Natural killer cell (primary cell): ENCODE measurements around the gene WIZ. TPM values are rescaled to one million over a fixed set of nuclear protein-coding genes. Genes with fewer than 3 reads are reported as not detected.
"Not testable (repeated sequence)": the region's sequence is repeated elsewhere in the genome, so short reads cannot be mapped to it uniquely, and the experiment has no call there.

ENCODE experiments used
- ATAC-seq, 3 donors: fragments of 150-1000 bp in 2 of 3; fragments of 200-7000 bp in 1 of 3; cut with Tn5 transposase; 1 replicate in 1 of 3; 2 replicates in 2 of 3; pipeline ENCODE4 v1.10.0; 2021; ENCODE audit warnings: mild to moderate bottlenecking in 2 of 3, moderate library complexity in 2 of 3
- DNase-seq, 2 donors: peaks; one replicate each; pipeline versions ENCODE4 v3.0.0 to v3.0.0-alpha.2; 2013 to 2021; ENCODE audit warnings: mixed read lengths in 1 of 2
- H3K27ac ChIP-seq: one replicate; pipeline ENCODE4 v1.5.1; 2013; ENCODE audit warnings: mild to moderate bottlenecking, low read length
- H3K27me3 ChIP-seq: one replicate; pipeline ENCODE4 v1.6.1; 2013; ENCODE audit warnings: low read length; ENCODE audit not compliant: control insufficient read depth, insufficient read depth
- H3K36me3 ChIP-seq: one replicate; pipeline ENCODE4 v1.6.1; 2013; ENCODE audit warnings: low read length; ENCODE audit not compliant: control insufficient read depth, insufficient read depth
- H3K4me1 ChIP-seq: one replicate; pipeline ENCODE4 v1.6.1; 2013; ENCODE audit warnings: low read length; ENCODE audit not compliant: control insufficient read depth, insufficient read depth
- H3K4me3 ChIP-seq: one replicate; pipeline ENCODE4 v1.5.1; 2013; ENCODE audit warnings: low read length
- H3K9me3 ChIP-seq: one replicate; pipeline ENCODE4 v1.6.1; 2013; ENCODE audit warnings: low read length; ENCODE audit not compliant: control insufficient read depth, insufficient read depth
- H3K27ac Mint-ChIP-seq, 2 donors: one replicate each; pipeline ENCODE4 v1.8.0; 2022; ENCODE audit warnings: mild to moderate bottlenecking in 2 of 2, mixed read lengths in 2 of 2, moderate library complexity in 1 of 2
- H3K27me3 Mint-ChIP-seq, 2 donors: one replicate each; pipeline ENCODE4 v1.8.0; 2022; ENCODE audit warnings: low read depth in 2 of 2, mixed read lengths in 2 of 2
- H3K36me3 Mint-ChIP-seq: one replicate; pipeline ENCODE4 v1.8.0; 2022; ENCODE audit warnings: mixed read lengths
- H3K4me1 Mint-ChIP-seq, 2 donors: one replicate each; pipeline ENCODE4 v1.8.0; 2022; ENCODE audit warnings: mixed read lengths in 2 of 2
- H3K4me3 Mint-ChIP-seq: one replicate; pipeline ENCODE4 v1.8.0; 2022; ENCODE audit warnings: mild to moderate bottlenecking, moderate library complexity, mixed read lengths
- H3K9me3 Mint-ChIP-seq, 2 donors: one replicate each; pipeline ENCODE4 v1.8.0; 2022; ENCODE audit warnings: mixed read lengths in 2 of 2
- WGBS: methylation state at CpG from one replicate; pipeline ENCODE4 v1.1.7; 2013; ENCODE audit warnings: missing lambda C conversion rate; ENCODE audit not compliant: insufficient coverage; 5-methylcytosine and 5-hydroxymethylcytosine counted together
- intact Hi-C: fragments of 100-400 bp; cut with micrococcal nuclease; formaldehyde crosslinking; loops from one replicate; pipeline ENCODE4 v1.14.2; 2022
- total RNA-seq, 4 donors: library from RNA; stranded (reverse); fragments of 120-200 nt in 1 of 4; gene quantifications; one replicate each; pipeline versions ENCODE4 v1.2.3 to v1.2.4, GENCODE V29; 2013 to 2022
- TF ChIP-seq, protein P1 (sequence below): fragments of 200-600 bp; IDR thresholded peaks from one replicate; pipeline ENCODE4 v1.8.0; 2022; ENCODE audit warnings: antibody characterized with exemption

Gene WIZ
- total RNA-seq, 3 donors from 2014 or later (not counting 1 experiment from before 2014, with no cell fraction given), result 24.3 to 29.3 (median 24.4) TPM

DNA sequence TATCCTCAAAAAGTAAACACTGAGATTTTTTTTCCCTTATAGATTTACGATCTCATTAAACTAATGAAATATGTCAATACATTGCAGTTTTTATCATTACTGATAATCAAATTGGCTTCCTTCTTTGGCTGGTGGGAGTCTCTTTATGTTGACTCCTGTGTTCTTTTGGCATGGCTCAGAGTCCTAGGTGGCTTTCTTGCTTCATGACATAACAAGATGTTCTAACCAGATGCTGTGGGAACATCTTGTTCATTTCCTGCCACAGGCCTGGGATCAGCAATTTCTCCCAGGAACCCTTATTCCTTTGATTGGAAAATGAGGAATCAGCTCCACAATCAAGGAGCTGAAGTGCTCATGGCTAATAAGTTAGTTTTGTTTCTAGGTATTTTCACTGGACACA is 45.4 kb upstream of the WIZ start:
- peaks cover 0 to 4% of the 10 kb centered on the region in 2 donors for H3K4me1 Mint-ChIP-seq
- H3K4me1 ChIP-seq, result no peaks in the 10 kb centered on the region
- no peak overlapping the region for H3K27ac ChIP-seq
- WGBS, result no CpG with 5 or more reads among the region's 1 CpG
- TF ChIP-seq, protein P1, sequence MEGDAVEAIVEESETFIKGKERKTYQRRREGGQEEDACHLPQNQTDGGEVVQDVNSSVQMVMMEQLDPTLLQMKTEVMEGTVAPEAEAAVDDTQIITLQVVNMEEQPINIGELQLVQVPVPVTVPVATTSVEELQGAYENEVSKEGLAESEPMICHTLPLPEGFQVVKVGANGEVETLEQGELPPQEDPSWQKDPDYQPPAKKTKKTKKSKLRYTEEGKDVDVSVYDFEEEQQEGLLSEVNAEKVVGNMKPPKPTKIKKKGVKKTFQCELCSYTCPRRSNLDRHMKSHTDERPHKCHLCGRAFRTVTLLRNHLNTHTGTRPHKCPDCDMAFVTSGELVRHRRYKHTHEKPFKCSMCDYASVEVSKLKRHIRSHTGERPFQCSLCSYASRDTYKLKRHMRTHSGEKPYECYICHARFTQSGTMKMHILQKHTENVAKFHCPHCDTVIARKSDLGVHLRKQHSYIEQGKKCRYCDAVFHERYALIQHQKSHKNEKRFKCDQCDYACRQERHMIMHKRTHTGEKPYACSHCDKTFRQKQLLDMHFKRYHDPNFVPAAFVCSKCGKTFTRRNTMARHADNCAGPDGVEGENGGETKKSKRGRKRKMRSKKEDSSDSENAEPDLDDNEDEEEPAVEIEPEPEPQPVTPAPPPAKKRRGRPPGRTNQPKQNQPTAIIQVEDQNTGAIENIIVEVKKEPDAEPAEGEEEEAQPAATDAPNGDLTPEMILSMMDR, result no peak
- intact Hi-C loops, result no loop called here
- no peak overlapping the region for H3K27ac Mint-ChIP-seq
- H3K36me3 ChIP-seq, result no peaks in the 10 kb centered on the region
- H3K27me3 Mint-ChIP-seq, result peaks cover 3 to 5% of the 10 kb centered on the region in 2 donors
- DNase-seq, result no peak
- H3K36me3 Mint-ChIP-seq, result no peaks in the 10 kb centered on the region
- ATAC-seq, result no peak
- no peaks in the 10 kb centered on the region for H3K9me3 ChIP-seq
- no peaks in the 10 kb centered on the region for H3K9me3 Mint-ChIP-seq
- H3K4me3 ChIP-seq, result no peak overlapping the region
- H3K4me3 Mint-ChIP-seq, result no peak overlapping the region
- H3K27me3 ChIP-seq, result no peaks in the 10 kb centered on the region

DNA sequence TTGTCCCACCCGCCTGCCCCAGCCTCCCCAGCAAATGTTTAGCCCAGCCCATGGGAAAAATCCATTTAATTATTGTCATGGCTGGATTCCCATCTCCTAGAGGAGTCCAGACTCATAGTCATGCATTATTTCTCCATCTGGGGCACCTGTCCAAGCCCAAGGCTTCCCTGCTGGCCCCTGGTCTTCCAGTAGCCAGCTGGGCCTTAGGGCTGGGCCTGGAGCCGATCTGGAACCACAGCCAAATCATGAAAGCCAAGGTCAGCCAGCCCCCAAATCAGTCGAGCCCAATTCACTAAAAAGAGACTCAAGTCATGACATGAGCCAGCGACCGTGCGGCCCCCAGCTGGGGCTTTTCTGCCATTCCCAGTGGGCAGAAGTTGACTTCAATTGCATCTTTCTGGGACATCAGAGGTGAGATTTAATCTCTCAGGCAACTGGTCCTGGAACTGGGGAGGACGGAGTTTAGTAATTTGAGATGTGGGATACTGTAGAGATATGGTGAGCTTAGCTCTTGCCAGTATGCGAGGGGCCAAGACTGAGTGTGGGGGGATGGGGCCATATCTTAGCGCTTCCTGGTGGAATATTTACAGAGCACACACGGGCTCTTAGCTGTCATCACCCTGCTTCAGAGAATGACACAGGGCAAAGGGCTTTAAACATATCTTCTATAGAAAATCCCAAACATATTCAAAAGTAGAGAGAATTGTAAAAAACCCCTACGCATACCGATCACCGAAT is 38.9 kb upstream of the WIZ start:
- DNase-seq (no peak), ATAC-seq (no peak)
- Histone ChIP-seq H3K4me1 (no peaks in the 10 kb centered on the region), H3K27ac (no peak overlapping the region), H3K36me3 (no peaks in the 10 kb centered on the region), H3K9me3 (no peaks in the 10 kb centered on the region), H3K4me3 (no peak overlapping the region), H3K27me3 (no peaks in the 10 kb centered on the region)
- H3K27me3 Mint-ChIP-seq, result peaks cover 3 to 5% of the 10 kb centered on the region in 2 donors
- WGBS, result 95% methylated on average over 13 of the region's 13 CpGs
- TF ChIP-seq, protein P1, result no peak
- no peaks in the 10 kb centered on the region for H3K4me1 Mint-ChIP-seq
- no peak overlapping the region for H3K27ac Mint-ChIP-seq
- H3K36me3 Mint-ChIP-seq, result no peaks in the 10 kb centered on the region
- intact Hi-C loops, result no loop called here
- peaks cover 0 to 2% of the 10 kb centered on the region in 2 donors for H3K9me3 Mint-ChIP-seq
- H3K4me3 Mint-ChIP-seq, result no peak overlapping the region

DNA sequence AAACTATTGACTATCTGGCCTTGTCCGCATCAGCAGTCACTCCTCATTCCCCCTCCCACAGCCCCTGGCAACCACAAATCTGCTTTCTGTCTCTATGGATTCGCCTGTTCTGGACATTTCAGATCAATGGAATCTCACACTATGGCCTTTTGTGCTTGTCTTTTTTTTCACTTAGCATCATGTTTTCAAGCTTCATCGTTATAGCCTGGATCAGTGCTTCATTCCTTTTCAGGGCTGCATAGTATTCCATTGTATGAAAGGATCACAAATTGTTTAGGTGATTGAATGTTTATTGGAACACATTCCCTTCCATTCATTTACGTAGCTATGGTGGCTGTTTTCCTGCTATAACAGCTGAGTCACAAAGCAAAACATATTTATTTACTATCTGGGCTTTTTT is 37.3 kb upstream of the WIZ start:
- TF ChIP-seq, protein P1, result no peak
- Histone ChIP-seq H3K4me1 (no peaks in the 10 kb centered on the region), H3K9me3 (no peaks in the 10 kb centered on the region), H3K36me3 (no peaks in the 10 kb centered on the region), H3K27me3 (no peaks in the 10 kb centered on the region), H3K4me3 (no peak overlapping the region), H3K27ac (no peak overlapping the region)
- peaks cover 0 to 2% of the 10 kb centered on the region in 2 donors for H3K9me3 Mint-ChIP-seq
- no peaks in the 10 kb centered on the region for H3K4me1 Mint-ChIP-seq
- no peak overlapping the region for H3K27ac Mint-ChIP-seq
- H3K27me3 Mint-ChIP-seq, result no peaks in the 10 kb centered on the region
- H3K36me3 Mint-ChIP-seq, result no peaks in the 10 kb centered on the region
- intact Hi-C loops, result no loop called here
- WGBS, result 97% methylated on average over 3 of the region's 4 CpGs
- ATAC-seq (no peak), DNase-seq (no peak)
- H3K4me3 Mint-ChIP-seq, result no peak overlapping the region

DNA sequence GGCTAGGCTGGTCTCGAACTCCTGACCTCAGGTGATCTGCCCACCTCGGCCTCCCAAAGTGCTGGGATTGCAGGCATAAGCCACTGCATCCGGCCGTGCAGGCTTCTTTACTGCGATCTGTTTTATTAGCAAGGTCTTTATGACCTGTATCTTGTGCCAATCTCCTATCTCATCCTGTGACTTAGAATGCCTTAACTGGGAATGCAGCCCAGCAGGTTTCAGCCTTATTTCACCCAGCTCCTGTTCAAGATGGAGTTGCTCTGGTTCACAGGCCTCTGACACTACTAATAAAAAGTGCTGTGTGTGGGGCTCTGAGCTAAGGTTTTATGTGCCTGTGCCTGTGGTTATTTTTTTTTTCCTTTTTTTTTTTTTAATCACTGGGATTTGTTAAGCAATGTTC is 36.0 kb upstream of the WIZ start:
- H3K4me1 ChIP-seq, intact Hi-C loops, H3K36me3 Mint-ChIP-seq, H3K9me3 ChIP-seq, ATAC-seq, H3K9me3 Mint-ChIP-seq, H3K27ac ChIP-seq, H3K36me3 ChIP-seq, H3K27me3 Mint-ChIP-seq, H3K4me3 ChIP-seq, H3K27me3 ChIP-seq, H3K4me3 Mint-ChIP-seq, H3K27ac Mint-ChIP-seq, DNase-seq, H3K4me1 Mint-ChIP-seq: not testable (repeated sequence)
- 98% methylated on average over 5 of the region's 5 CpGs for WGBS

DNA sequence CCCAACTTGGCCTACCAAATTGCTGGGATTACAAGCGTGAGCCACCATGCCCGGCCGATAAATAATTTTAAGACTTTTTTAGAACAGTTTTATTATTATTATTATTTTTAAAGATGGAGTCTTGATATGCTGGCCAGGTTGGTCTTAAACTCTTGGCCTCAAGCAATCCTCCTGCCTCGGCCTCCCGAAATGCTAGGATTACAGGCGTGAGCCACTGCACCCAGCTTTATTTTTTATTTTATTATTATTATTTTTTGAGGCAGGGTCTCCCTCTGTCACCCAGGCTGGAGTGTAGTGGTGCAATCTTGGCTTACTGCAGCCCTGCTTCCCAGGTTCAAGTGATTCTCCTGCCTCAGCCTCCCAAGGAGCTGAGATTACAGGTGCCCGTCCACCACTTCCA is 31.2 kb upstream of the WIZ start:
- H3K9me3 Mint-ChIP-seq, H3K36me3 Mint-ChIP-seq, H3K4me3 ChIP-seq, H3K36me3 ChIP-seq, H3K9me3 ChIP-seq, H3K27me3 Mint-ChIP-seq, DNase-seq, ATAC-seq, H3K27ac ChIP-seq, intact Hi-C loops, H3K27me3 ChIP-seq, H3K4me3 Mint-ChIP-seq, H3K27ac Mint-ChIP-seq: not testable (repeated sequence)
- 96% methylated on average over 5 of the region's 7 CpGs for WGBS
- peaks cover 10 to 20% of the 10 kb centered on the region in 2 donors for H3K4me1 Mint-ChIP-seq
- peaks cover 17% of the 10 kb centered on the region for H3K4me1 ChIP-seq
